ENCODE measurements around the gene SYNGAP1. TPM values are rescaled to one million over a fixed set of nuclear protein-coding genes. Genes with fewer than 3 reads are reported as not detected.

SYNGAP1 gene
- total and polyA plus RNA-seq, 2 of the 8 experiments (the other 6 are each of a cell fraction or from before 2014, with no cell fraction given), result 31.0 to 101 TPM

- Histone ChIP-seq H4K5ac (ENCODE audit: insufficient read length, low read depth, low read length) (no peak overlapping the region), H3K79me2 (ENCODE audit: control insufficient read depth in 1 of 2, insufficient read depth in 2 of 2, low read length in 2 of 2) (no peaks in the 10 kb centered on the region), H4K91ac (replicated peaks; ENCODE audit: insufficient read length, low read length) (no peak overlapping the region), H3K4me3 (ENCODE audit: extremely low read depth in 1 of 4, insufficient read depth in 2 of 4, low read depth in 3 of 4, low read length in 4 of 4) (no peak overlapping the region), H3K4me1 (replicated peaks in 1 of 4; ENCODE audit: control insufficient read depth in 3 of 4, insufficient read depth in 4 of 4, low read length in 3 of 4) (peaks cover 0 to 3% (median 1%) of the 10 kb centered on the region in 4 experiments; a peak in 2 of 7 replicates), H2BK120ac (replicated peaks; ENCODE audit: low read depth, low read length) (no peak overlapping the region), H2BK20ac (ENCODE audit: low read length) (no peak overlapping the region), H3K9me3 (ENCODE audit: insufficient read depth in 2 of 2, low read depth in 1 of 2, low read length in 1 of 2) (no peaks in the 10 kb centered on the region; a peak in 1 of 4 replicates), H3K14ac (ENCODE audit: insufficient read length) (no peak overlapping the region), H3K4ac (replicated peaks; ENCODE audit: insufficient read length, low read depth, low read length) (no peak overlapping the region), H3K27ac (ENCODE audit: low read depth, low read length) (no peak overlapping the region), H3K27me3 (replicated peaks in 1 of 4; ENCODE audit: control insufficient read depth in 3 of 4, extremely low read depth in 1 of 4, insufficient read depth in 3 of 4, low read length in 3 of 4) (no peaks in the 10 kb centered on the region), H2AFZ (ENCODE audit: low read length) (no peak overlapping the region), H3K23me2 (ENCODE audit: low read depth, low read length) (no peaks in the 10 kb centered on the region), H2BK12ac (ENCODE audit: low read depth, low read length) (no peak overlapping the region), H2BK15ac (ENCODE audit: low read length) (no peak overlapping the region), H3K23ac (ENCODE audit: insufficient read length) (no peak overlapping the region), H2BK5ac (ENCODE audit: low read depth, low read length) (no peak overlapping the region), H4K20me1 (replicated peaks in 1 of 2; ENCODE audit: control insufficient read depth in 1 of 2, insufficient read depth in 2 of 2, low read length in 2 of 2) (no peaks in the 10 kb centered on the region), H3K18ac (ENCODE audit: extremely low read depth, low read length) (no peak overlapping the region), H3K4me2 (ENCODE audit: insufficient read depth in 1 of 2, low read depth in 2 of 2, low read length in 2 of 2) (no peak overlapping the region), H3K36me3 (ENCODE audit: control insufficient read depth in 2 of 4, insufficient read depth in 4 of 4, low read length in 3 of 4) (no peaks in the 10 kb centered on the region), H4K8ac (ENCODE audit: extremely low read depth, insufficient read depth, low read length) (no peak overlapping the region), H2AK5ac (ENCODE audit: low read depth, low read length) (no peak overlapping the region), H3K9ac (replicated peaks in 1 of 4; ENCODE audit: extremely low read depth in 1 of 4, low read depth in 3 of 4, low read length in 3 of 4) (no peak overlapping the region), H3K79me1 (ENCODE audit: low read depth, low read length) (no peaks in the 10 kb centered on the region), H3K56ac (replicated peaks; ENCODE audit: insufficient read length, low read depth, low read length) (no peak overlapping the region)
- 92% methylated on average over 7 of the region's 7 CpGs; no CpG with 5 or more reads in 1 of the 2 experiments for WGBS, 2 experiments (ENCODE audit: extremely low coverage in 1 of 2, insufficient coverage in 1 of 2, insufficient read length in 1 of 2, insufficient replicate concordance in 2 of 2, low coverage in 1 of 2, low lambda C conversion rate in 2 of 2, missing lambda C conversion rate in 1 of 2)
- DNase-seq (ENCODE audit: low read depth in 1 of 2, low spot score in 2 of 2), result no peak
- POLR2A ChIA-PET (ENCODE audit: partially characterized antibody), result no interaction called here
- CTCF ChIA-PET (ENCODE audit: partially characterized antibody), result no interaction called here
- no peak for FAIRE-seq
- no peak for TF ChIP-seq BRCA1 (IDR thresholded peaks at IDR 0.05; ENCODE audit: low read depth, low read length)
- no peak for TF ChIP-seq SUZ12 (IDR thresholded peaks at IDR 0.05; ENCODE audit: low read length)
- no peak for TF ChIP-seq EZH2 (IDR thresholded peaks at IDR 0.05; ENCODE audit: low read depth, low read length, severe bottlenecking)
Observed at GRCh38 chr6:33488339-33488738, 68.5 kb downstream of the SYNGAP1 start.
